HepG2 (cell line): ENCODE results near the gene RTEL1. TPM values are rescaled to one million over a fixed set of nuclear protein-coding genes. Genes with fewer than 3 reads are reported as not detected.

ENCODE experiments used
- HMGA1 ChIP-seq: sonication (generic); formaldehyde crosslinking; conservative IDR thresholded peaks from 2 replicates; pipeline ENCODE4 v1.4.0; 2020; ENCODE audit warnings: missing genetic modification reagents
- HOXA9 ChIP-seq: sonication (generic); formaldehyde crosslinking; IDR thresholded peaks from 2 replicates; pipeline ENCODE4 v1.8.1; 2022; ENCODE audit warnings: missing genetic modification reagents, mild to moderate bottlenecking, moderate library complexity, borderline replicate concordance
- KLF16 ChIP-seq, 2 experiments: sonication (generic) in 1 of 2; formaldehyde crosslinking in 1 of 2; IDR thresholded peaks; 2 replicates each; pipeline versions ENCODE4 v1.6.1 to v1.8.0; 2016 to 2023; ENCODE audit warnings: missing genetic modification reagents in 2 of 2, missing compliant biosample characterization in 1 of 2
- MATR3 ChIP-seq: sonication (generic); formaldehyde crosslinking; IDR thresholded peaks from 2 replicates; pipeline ENCODE4 v1.4.0; 2020; ENCODE audit warnings: missing genetic modification reagents
- MLLT10 ChIP-seq: sonication (generic); formaldehyde crosslinking; IDR thresholded peaks from 2 replicates; pipeline ENCODE4 v1.4.0; 2020; ENCODE audit warnings: missing genetic modification reagents
- NAIF1 ChIP-seq: sonication (generic); formaldehyde crosslinking; IDR thresholded peaks from 2 replicates; pipeline ENCODE4 v1.5.0; 2020; ENCODE audit warnings: mild to moderate bottlenecking, missing genetic modification reagents, borderline replicate concordance
- NFRKB ChIP-seq: fragments of 450-650 bp; IDR thresholded peaks from 2 replicates; pipeline ENCODE4 v1.6.1; 2017
- SMAD1 ChIP-seq: sonication (generic); formaldehyde crosslinking; IDR thresholded peaks from 2 replicates; pipeline ENCODE4 v1.4.0; 2020; ENCODE audit warnings: missing genetic modification reagents, low read depth, mild to moderate bottlenecking, borderline replicate concordance
- SMC3 ChIP-seq: IDR thresholded peaks from 2 replicates; pipeline ENCODE4 v1.6.1; 2011; ENCODE audit warnings: low read length, improper control_type of control experiment
- SRF ChIP-seq: IDR thresholded peaks from 2 replicates; pipeline ENCODE4 v1.6.1; 2011; ENCODE audit warnings: mild to moderate bottlenecking, low read depth, low read length, moderate library complexity
- TOE1 ChIP-seq: sonication (generic); formaldehyde crosslinking; IDR thresholded peaks from 2 replicates; pipeline ENCODE4 v1.4.0; 2020; ENCODE audit warnings: mild to moderate bottlenecking, missing genetic modification reagents
- U2AF2 ChIP-seq: fragments of 200-400 bp; formaldehyde crosslinking; IDR thresholded peaks from 2 replicates; pipeline ENCODE4 v1.6.1; 2017; ENCODE audit warnings: low read depth, mild to moderate bottlenecking, low read length
- YEATS4 ChIP-seq: sonication (generic); formaldehyde crosslinking; IDR thresholded peaks from 2 replicates; pipeline ENCODE4 v1.4.0; 2020; ENCODE audit warnings: missing genetic modification reagents, borderline replicate concordance
- ZBTB20 ChIP-seq: sonication (generic); formaldehyde crosslinking; IDR thresholded peaks from 2 replicates; pipeline ENCODE4 v1.8.1; 2023; ENCODE audit warnings: missing genetic modification reagents, low read depth, mild to moderate bottlenecking, borderline replicate concordance
- ZFAT ChIP-seq: sonication (generic); formaldehyde crosslinking; conservative IDR thresholded peaks from 2 replicates; pipeline ENCODE4 v1.8.1; 2023; ENCODE audit warnings: missing genetic modification reagents, inconsistent platforms
- ZNF124 ChIP-seq: sonication (generic); formaldehyde crosslinking; IDR thresholded peaks from 2 replicates; pipeline ENCODE4 v1.4.0; 2020; ENCODE audit warnings: missing genetic modification reagents
- ZNF136 ChIP-seq: sonication (generic); formaldehyde crosslinking; IDR thresholded peaks from 2 replicates; pipeline ENCODE4 v1.8.1; 2022; ENCODE audit warnings: low read depth, mild to moderate bottlenecking, moderate library complexity, missing genetic modification reagents
- ZNF296 ChIP-seq: sonication (generic); formaldehyde crosslinking; conservative IDR thresholded peaks from 2 replicates; pipeline ENCODE4 v1.5.0; 2020; ENCODE audit warnings: mild to moderate bottlenecking, missing genetic modification reagents
- ZNF749 ChIP-seq: sonication (generic); formaldehyde crosslinking; IDR thresholded peaks from 2 replicates; pipeline ENCODE4 v1.8.0; 2022; ENCODE audit warnings: mild to moderate bottlenecking, missing genetic modification reagents, moderate library complexity, borderline replicate concordance
- polyA plus RNA-seq, 8 experiments: library from polyadenylated mRNA; depleted of rRNA in 3 of 8; stranded (reverse) in 7 of 8; unstranded in 1 of 8; fragments of >200 nt; fragmentation: Illumina TruSeq in 4 of 8; extraction: Trizol in 4 of 8; gene quantifications; 2 replicates each; pipeline versions ENCODE4 v1.2.1 to v1.2.3, GENCODE V29; 2011 to 2016; ENCODE audit warnings: low read depth in 4 of 8, missing spikeins in 1 of 8, mixed read lengths in 1 of 8; ENCODE audit not compliant: insufficient read depth in 1 of 8
- total RNA-seq, 5 experiments: library from RNA; depleted of rRNA; stranded (reverse); fragments of >200 nt; fragmentation: Illumina TruSeq; extraction: Trizol; gene quantifications; 2 replicates each; pipeline ENCODE4 v1.2.3, GENCODE V29; 2016; ENCODE audit warnings: low read depth in 1 of 5
- TF ChIP-seq, protein P1 (sequence below): IDR thresholded peaks from 2 replicates; pipeline ENCODE4 v1.6.1; 2016; ENCODE audit warnings: control low read depth
- TF ChIP-seq, protein P2 (sequence below), 2 experiments: fragments of 450-650 bp in 1 of 2; sonication (generic) in 1 of 2; formaldehyde crosslinking; IDR thresholded peaks; 2 replicates each; pipeline versions ENCODE4 v1.5.0 to v1.8.0; 2020 to 2022; ENCODE audit warnings: mild to moderate bottlenecking in 1 of 2, missing genetic modification reagents in 1 of 2
- TF ChIP-seq, protein P3 (sequence below): sonication (generic); formaldehyde crosslinking; IDR thresholded peaks from 2 replicates; pipeline ENCODE4 v1.5.1; 2020; ENCODE audit warnings: missing genetic modification reagents, mild to moderate bottlenecking, borderline replicate concordance
- TF ChIP-seq, protein P4 (sequence below): sonication (generic); formaldehyde crosslinking; IDR thresholded peaks from 2 replicates; pipeline ENCODE4 v1.9.0; 2021; ENCODE audit warnings: missing genetic modification reagents, borderline replicate concordance
- TF ChIP-seq, protein P5 (sequence below): sonication (generic); formaldehyde crosslinking; IDR thresholded peaks from 2 replicates; pipeline ENCODE4 v1.4.0; 2020; ENCODE audit warnings: missing genetic modification reagents, borderline replicate concordance

RTEL1 gene
- total and polyA plus RNA-seq, 2 of the 13 experiments (the other 11 are each of a cell fraction or from before 2014, with no cell fraction given) = 21.8 to 36.4 TPM

DNA sequence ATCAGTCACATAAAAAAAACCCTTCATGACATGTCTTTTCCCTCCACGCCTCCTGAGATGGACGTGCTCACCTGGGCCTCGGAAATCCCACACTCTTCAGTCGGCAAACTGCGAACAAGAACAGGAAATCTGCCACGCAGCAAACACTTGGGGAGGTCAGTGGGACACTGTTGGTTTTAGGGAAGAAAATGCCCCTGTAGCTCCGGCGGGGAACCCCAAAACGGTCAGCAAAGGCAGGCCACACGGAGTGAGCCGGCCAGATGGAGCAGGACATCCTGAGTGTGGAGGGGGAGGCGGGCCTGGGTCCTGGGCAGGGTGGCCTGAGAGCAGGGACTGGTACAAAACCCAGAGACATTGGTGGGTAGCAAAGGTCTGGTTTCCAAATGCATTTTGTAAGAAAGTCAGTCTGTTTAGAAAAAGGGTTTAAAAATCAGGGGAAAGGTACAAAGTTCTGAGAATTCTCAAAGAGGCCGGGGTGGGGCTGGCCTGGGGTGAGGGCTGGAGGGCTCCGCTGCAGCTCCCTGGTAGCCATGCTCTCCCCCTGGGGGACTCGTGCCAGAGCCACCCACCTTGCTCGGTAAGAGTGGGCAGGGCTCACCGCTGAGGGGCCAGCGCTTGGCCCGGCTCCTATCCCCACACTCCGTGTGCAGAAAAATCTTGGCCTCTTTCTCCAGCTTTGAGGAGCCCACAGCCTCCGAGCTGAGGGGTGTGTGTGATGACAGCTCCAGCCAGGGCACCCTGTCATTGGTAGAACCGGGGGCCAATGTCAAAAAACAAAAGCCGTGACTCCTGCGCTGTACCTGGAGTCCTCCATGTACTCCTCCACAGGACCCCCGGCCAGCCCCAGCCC lies 86.7 kb downstream of the RTEL1 start (continued):
- TF ChIP-seq ZBTB20 (CRISPR knock-in tag) (peak; percentile 18; the same call in 1 of the 2 replicates), HMGA1 (CRISPR knock-in tag) (no peak), NAIF1 (CRISPR knock-in tag) (no peak), MATR3 (CRISPR knock-in tag) (no peak), ZNF296 (no peak), YEATS4 (CRISPR knock-in tag) (no peak), ZNF136 (CRISPR knock-in tag) (no peak), ZFAT (no peak), TOE1 (no peak), SMAD1 (CRISPR knock-in tag) (0 out of 2 replicates have a peak, but pooled peaks have one; percentile 17), MLLT10 (no peak), SRF (no peak), ZNF749 (CRISPR knock-in tag) (no peak), SMC3 (no peak), U2AF2 (no peak), HOXA9 (CRISPR knock-in tag) (no peak), ZNF124 (no peak), KLF16 (CRISPR knock-in tag; IDR thresholded peaks at IDR 0.05) (no peak), NFRKB (no peak)
- TF ChIP-seq, protein P1, sequence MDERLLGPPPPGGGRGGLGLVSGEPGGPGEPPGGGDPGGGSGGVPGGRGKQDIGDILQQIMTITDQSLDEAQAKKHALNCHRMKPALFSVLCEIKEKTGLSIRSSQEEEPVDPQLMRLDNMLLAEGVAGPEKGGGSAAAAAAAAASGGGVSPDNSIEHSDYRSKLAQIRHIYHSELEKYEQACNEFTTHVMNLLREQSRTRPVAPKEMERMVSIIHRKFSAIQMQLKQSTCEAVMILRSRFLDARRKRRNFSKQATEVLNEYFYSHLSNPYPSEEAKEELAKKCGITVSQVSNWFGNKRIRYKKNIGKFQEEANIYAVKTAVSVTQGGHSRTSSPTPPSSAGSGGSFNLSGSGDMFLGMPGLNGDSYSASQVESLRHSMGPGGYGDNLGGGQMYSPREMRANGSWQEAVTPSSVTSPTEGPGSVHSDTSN (CRISPR knock-in tag) = no peak
- TF ChIP-seq, protein P2, sequence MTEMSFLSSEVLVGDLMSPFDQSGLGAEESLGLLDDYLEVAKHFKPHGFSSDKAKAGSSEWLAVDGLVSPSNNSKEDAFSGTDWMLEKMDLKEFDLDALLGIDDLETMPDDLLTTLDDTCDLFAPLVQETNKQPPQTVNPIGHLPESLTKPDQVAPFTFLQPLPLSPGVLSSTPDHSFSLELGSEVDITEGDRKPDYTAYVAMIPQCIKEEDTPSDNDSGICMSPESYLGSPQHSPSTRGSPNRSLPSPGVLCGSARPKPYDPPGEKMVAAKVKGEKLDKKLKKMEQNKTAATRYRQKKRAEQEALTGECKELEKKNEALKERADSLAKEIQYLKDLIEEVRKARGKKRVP (CRISPR knock-in tag; IDR thresholded peaks at IDR 0.05) = no peak
- TF ChIP-seq, protein P3, sequence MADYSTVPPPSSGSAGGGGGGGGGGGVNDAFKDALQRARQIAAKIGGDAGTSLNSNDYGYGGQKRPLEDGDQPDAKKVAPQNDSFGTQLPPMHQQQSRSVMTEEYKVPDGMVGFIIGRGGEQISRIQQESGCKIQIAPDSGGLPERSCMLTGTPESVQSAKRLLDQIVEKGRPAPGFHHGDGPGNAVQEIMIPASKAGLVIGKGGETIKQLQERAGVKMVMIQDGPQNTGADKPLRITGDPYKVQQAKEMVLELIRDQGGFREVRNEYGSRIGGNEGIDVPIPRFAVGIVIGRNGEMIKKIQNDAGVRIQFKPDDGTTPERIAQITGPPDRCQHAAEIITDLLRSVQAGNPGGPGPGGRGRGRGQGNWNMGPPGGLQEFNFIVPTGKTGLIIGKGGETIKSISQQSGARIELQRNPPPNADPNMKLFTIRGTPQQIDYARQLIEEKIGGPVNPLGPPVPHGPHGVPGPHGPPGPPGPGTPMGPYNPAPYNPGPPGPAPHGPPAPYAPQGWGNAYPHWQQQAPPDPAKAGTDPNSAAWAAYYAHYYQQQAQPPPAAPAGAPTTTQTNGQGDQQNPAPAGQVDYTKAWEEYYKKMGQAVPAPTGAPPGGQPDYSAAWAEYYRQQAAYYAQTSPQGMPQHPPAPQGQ = no peak
- TF ChIP-seq, protein P4, sequence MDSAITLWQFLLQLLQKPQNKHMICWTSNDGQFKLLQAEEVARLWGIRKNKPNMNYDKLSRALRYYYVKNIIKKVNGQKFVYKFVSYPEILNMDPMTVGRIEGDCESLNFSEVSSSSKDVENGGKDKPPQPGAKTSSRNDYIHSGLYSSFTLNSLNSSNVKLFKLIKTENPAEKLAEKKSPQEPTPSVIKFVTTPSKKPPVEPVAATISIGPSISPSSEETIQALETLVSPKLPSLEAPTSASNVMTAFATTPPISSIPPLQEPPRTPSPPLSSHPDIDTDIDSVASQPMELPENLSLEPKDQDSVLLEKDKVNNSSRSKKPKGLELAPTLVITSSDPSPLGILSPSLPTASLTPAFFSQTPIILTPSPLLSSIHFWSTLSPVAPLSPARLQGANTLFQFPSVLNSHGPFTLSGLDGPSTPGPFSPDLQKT (CRISPR knock-in tag) = no peak
- TF ChIP-seq, protein P5, sequence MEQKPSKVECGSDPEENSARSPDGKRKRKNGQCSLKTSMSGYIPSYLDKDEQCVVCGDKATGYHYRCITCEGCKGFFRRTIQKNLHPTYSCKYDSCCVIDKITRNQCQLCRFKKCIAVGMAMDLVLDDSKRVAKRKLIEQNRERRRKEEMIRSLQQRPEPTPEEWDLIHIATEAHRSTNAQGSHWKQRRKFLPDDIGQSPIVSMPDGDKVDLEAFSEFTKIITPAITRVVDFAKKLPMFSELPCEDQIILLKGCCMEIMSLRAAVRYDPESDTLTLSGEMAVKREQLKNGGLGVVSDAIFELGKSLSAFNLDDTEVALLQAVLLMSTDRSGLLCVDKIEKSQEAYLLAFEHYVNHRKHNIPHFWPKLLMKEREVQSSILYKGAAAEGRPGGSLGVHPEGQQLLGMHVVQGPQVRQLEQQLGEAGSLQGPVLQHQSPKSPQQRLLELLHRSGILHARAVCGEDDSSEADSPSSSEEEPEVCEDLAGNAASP = no peak; the same call in 1 of the 2 replicates
